ENCODE measurements around the gene NTM.

The NTM gene

GRCh38 chr11:131351848-131352247, 18.6 kb upstream of the NTM start:
- no peak for DNase-seq
- no peaks in the 10 kb centered on the region for H3K27me3 ChIP-seq
- no peak overlapping the region for H3K4me3 ChIP-seq (ENCODE audit: low read depth, low read length)
- H3K9me3 ChIP-seq = no peaks in the 10 kb centered on the region
- no peaks in the 10 kb centered on the region for H3K36me3 ChIP-seq
- TF ChIP-seq CTCF (IDR thresholded peaks at IDR 0.05; ENCODE audit: low read depth, low read length) = no peak
- H3K4me1 ChIP-seq = no peaks in the 10 kb centered on the region

DNA sequence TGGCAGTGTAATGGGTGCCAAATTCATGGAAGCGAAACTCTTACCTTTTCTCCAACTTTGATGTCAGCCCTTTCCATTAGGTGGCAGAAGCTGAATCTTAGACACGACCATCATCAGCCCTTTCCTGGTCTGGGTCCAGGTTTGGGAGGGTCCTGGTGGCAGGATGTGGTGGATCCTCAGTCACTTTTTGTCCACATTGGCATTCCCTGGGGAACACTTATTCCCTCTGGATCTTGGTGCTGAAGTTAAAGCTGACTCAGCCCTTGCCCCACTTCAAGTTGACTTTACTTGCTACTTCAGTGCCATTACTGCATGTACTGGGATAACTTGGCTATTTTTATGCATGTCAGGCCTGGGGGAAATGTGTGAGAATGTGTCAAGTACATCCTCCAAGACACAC, 16.6 kb upstream of the NTM start:
- no peak for TF ChIP-seq CTCF (IDR thresholded peaks at IDR 0.05; ENCODE audit: low read depth, low read length)
- DNase-seq = no peak
- Histone ChIP-seq H3K27me3 (no peaks in the 10 kb centered on the region), H3K4me3 (ENCODE audit: low read depth, low read length) (no peak overlapping the region), H3K36me3 (no peaks in the 10 kb centered on the region), H3K9me3 (no peaks in the 10 kb centered on the region), H3K4me1 (no peaks in the 10 kb centered on the region)

DNA sequence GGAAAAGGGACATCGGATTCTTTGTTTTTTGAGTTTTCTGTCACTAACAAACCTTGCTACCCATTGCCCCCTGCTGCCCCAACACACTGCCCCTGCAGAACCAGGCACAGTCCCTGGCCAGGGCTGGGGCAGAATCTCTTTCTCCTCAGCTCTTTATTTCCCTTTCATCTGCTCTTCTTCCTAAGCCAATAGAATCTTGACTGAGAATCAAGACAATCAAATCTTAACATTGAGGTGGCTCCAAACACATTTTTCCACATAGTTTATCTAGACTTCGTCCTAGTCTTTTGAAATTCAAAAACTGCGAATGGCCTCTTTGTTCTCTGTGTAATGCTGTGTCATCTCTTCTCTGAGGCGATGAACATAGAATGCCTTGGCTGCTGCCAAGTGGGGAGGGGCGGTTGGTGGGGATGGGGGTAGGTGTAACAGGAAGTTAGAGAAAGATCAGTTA, 16.1 kb upstream of the NTM start:
- DNase-seq = no peak
- H3K36me3 ChIP-seq = no peaks in the 10 kb centered on the region
- no peaks in the 10 kb centered on the region for H3K27me3 ChIP-seq
- no peak overlapping the region for H3K4me3 ChIP-seq (ENCODE audit: low read depth, low read length)
- H3K9me3 ChIP-seq = no peaks in the 10 kb centered on the region
- no peak for TF ChIP-seq CTCF (IDR thresholded peaks at IDR 0.05; ENCODE audit: low read depth, low read length)
- no peaks in the 10 kb centered on the region for H3K4me1 ChIP-seq

- Histone ChIP-seq H3K4me3 (ENCODE audit: low read depth, low read length) (no peak overlapping the region), H3K9me3 (no peaks in the 10 kb centered on the region), H3K36me3 (no peaks in the 10 kb centered on the region), H3K27me3 (no peaks in the 10 kb centered on the region), H3K4me1 (no peaks in the 10 kb centered on the region)
- no peak for DNase-seq
- TF ChIP-seq CTCF (IDR thresholded peaks at IDR 0.05; ENCODE audit: low read depth, low read length) = no peak
Observed at GRCh38 chr11:131356206-131356605, 14.2 kb upstream of the NTM start.

DNA sequence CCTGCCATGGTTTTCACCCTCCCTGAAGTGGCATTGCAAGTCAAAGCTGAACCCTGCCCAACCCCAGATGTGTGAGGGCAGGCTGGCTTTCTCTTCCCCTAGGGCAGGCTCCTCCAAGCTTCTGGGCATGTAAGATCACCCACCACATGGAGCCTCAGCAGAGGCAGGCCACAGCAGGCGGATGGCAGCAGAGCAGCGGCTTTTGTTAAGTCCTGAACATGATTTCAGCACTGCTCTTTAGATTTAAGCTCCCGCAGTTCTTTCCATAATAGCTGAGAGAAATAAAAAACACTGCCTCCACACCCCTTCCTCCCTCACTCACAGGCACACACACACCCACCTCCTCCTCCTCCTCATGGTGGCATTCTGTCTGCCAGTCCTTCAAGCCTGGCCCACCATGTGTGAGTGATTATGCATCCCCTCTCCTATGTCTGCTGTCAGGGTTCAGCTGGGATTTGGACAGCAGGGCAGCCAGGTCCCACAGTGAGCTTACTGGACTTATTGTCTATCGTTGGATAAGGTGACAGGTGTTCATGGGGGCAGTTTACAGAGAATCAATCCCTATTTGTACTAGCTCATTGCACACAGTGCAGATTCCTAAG, 5.0 kb upstream of the NTM start:
- H3K9me3 ChIP-seq = no peaks in the 10 kb centered on the region
- no peak overlapping the region for H3K4me3 ChIP-seq (ENCODE audit: low read depth, low read length)
- TF ChIP-seq CTCF (IDR thresholded peaks at IDR 0.05; ENCODE audit: low read depth, low read length) = no peak
- no peak for DNase-seq
- H3K4me1 ChIP-seq = no peaks in the 10 kb centered on the region
- H3K27me3 ChIP-seq = no peaks in the 10 kb centered on the region
- H3K36me3 ChIP-seq = no peaks in the 10 kb centered on the region

DNA sequence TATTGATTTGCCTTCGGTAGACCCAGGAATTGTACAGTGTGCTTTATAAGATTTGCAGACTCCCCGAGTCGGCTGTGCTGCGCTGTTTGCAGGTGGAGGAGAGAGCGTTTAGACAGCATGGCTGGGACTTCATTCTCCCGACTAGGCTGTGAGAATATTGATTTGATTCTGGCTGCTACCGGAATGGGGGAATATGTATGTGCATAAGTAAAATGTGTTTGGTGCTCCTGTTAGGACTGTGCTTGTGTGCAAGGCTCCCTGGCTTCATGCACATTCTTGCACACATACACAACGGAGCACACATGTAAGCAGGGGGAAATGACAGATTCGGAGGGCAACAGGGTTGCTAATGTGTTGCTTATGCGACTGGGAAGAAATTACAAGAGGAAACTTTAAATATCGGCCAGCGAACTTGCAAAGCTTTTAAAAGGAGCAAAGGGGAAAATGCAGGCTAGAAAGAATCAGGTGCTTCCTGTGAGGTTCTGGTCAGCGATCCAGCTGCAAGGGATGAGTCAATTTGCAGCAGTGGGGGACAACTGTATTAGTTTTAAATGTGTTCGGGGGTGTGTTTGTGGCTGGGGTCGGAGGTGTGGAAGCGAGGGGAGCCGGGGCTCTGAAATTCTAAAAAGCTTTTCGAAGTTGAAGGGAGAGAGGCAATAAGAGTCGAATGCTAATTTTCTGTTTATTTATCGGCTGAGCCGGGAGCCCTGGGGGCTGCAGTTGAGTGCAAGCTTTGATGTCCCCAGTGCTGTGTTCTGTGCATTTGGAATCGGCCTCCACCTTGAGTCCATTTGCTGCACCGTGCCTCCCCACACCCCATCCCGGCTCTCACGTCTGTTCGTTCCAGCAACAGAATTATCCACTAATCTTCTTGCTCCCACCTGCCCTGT, 731 bp downstream of the NTM start:
- Histone ChIP-seq H3K4me1 (no peaks in the 10 kb centered on the region), H3K4me3 (ENCODE audit: low read depth, low read length) (no peak overlapping the region), H3K36me3 (no peaks in the 10 kb centered on the region), H3K9me3 (no peaks in the 10 kb centered on the region), H3K27me3 (no peaks in the 10 kb centered on the region)
- no peak for DNase-seq
- TF ChIP-seq CTCF (IDR thresholded peaks at IDR 0.05; ENCODE audit: low read depth, low read length) = no peak

All from BE2C (cell line).